Measurements from ENCODE around the gene MYO1B.

The MYO1B gene

GRCh38 chr2:191301971-191302370 lies 56.8 kb downstream of the MYO1B start:
- DNase-seq: no peak

- no peak for DNase-seq
Observed at GRCh38 chr2:191302459-191303139, 57.4 kb downstream of the MYO1B start.

GRCh38 chr2:191303140-191304005 lies 58.2 kb downstream of the MYO1B start:
- peak; percentile 33 for DNase-seq

GRCh38 chr2:191304939-191305875 lies 60.0 kb downstream of the MYO1B start:
- peak; percentile 52 for DNase-seq

DNA sequence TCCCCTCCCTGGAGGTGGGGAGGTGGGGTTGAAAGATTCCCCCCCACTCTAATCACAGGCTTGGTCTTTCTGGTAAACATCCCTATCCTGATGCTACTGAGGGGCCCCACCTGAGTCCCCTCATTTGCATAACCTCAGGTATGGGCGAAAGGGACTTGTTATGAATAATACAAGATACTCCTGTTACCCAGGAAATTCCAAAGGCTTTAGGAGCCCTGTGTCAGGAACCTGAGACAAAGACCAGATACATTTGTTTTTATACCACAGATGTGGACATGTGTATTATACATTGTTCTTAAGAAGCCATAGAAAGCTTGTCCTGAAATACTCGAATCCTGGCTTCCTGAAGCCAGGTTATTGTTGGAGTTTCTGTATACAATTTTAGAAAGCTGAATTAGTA lies 62.8 kb downstream of the MYO1B start:
- no peak for DNase-seq

DNA sequence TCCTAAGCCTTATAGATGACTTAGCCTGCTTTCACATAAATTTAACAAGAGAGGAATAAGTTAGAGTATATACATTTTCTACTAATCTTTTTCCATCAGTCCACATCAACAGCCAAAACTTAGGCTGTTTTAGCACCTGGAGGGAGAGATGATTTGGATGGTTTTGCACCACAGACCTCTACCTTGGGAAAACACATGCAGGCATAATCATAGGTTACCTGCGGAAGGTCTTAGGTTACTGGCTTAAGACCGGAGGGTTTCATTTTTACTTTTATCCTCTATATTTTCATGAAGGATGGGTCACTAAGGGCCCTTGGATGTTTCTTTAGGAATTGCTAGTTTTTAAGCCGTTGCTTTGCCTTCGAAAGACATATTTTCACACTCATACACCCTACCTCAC lies 66.0 kb downstream of the MYO1B start:
- no peak for DNase-seq

GRCh38 chr2:191311627-191312026 lies 66.4 kb downstream of the MYO1B start:
- no peak for DNase-seq

DNA sequence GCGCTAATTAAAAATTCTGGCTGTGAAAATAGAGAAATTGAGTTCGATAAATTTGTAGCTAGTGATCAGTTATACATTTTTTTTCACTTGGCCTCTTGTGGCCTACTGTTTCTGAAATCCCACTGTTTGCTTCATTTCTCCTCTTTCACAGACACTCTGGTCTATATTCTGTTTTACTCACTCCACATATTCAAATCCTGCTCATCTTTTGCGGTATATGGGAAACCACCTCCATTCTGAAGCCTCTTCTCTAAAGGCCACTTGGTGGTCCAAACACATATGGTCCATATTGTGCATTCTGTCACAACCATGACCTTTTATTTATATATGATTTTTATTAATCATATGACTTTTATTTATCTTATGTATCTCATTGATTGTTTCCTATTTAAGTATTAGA lies 67.0 kb downstream of the MYO1B start:
- no peak for DNase-seq

DNA sequence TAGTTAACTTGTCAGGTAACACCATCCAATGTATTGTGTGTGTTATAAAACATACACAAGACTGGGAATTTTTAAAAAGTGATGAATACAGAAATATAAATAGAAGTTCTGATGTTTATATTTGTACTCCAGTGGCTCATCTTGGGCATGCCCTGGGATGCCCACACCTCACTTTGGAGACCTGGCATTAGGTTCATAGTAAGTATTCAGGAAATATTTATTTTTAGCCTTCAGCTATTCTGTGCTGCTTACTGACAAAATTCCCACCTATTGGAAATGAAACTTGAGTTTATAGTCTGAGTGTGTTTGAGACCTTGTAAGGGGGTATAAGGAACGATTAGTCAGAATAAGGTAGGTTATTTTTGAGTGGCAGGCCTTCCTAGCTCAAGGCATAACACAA lies 67.5 kb downstream of the MYO1B start:
- DNase-seq: no peak

GRCh38 chr2:191314697-191315364 lies 69.6 kb downstream of the MYO1B start:
- DNase-seq: no peak

DNA sequence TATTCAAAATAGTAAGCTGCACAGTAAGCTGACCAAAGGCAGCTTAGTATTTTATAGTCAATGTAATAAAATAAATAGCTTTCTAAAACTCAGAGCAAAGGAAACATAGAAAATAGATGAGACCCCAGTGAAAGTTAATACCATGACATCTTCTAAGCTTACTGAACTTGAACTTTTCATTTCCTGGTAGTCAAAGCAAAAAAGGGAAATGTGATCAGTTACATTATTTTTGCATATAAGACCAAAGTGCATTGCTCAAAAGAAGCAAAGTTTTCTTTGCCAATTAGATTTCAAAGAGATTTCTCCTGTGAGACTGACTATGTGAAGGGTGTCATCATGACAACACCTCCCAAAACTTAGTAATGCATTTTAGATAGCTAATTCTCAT lies 70.2 kb downstream of the MYO1B start:
- DNase-seq: no peak

DNA sequence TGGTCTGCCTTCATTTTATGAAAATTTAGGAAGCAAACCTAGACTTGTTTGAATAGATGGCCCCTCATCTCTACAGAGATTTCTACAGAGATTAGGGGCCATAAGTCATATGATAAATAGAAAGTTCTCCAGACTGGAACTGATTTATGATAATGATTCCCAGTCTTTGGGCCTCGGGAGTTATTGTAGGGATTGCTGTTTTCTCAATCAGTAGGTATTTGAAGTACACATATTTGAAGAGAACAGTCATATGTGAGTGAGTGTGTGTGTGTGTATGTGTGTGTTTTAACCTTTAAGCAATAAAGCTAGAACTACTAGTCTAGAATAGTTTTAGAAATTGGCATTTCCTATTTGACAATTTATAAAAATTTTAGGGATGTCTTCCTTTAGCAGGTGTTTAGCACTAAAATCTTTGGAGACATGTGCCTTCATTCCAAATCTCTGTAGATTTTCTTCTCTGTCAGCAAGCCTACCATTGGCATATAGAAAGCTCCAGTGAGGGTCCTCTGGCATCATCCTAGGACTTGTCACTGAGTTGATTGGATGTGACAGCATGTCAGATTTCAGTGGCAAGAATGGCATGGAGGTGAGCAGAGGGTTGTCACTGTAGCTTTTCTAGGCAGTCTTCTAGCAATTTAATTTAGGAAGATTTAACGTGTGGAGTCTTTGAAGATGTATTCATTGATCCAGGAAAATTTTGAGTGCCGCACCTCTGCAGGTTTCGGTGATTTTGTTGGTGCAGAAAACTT lies 71.2 kb downstream of the MYO1B start:
- no peak for DNase-seq

- DNase-seq: peak; percentile 40
Observed at GRCh38 chr2:191318037-191318728, 73.0 kb downstream of the MYO1B start.

DNA sequence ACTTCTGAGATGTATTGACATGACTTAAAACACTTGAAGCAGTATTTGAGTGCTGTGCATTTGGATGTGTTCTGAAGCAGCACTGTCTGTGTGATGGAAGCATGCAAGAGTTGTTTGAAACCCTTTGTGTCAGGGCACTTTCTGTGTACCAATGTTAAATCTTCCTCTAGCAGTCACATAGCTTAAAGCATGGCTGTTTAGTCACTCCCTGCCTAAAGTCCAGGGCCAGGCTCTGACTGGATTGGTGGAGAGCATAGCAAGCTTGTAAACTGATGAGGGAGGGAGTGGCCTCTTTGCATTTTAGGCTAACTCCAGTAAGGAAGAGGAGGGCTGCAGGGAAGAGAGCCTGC lies 73.5 kb downstream of the MYO1B start:
- no peak for DNase-seq

DNA sequence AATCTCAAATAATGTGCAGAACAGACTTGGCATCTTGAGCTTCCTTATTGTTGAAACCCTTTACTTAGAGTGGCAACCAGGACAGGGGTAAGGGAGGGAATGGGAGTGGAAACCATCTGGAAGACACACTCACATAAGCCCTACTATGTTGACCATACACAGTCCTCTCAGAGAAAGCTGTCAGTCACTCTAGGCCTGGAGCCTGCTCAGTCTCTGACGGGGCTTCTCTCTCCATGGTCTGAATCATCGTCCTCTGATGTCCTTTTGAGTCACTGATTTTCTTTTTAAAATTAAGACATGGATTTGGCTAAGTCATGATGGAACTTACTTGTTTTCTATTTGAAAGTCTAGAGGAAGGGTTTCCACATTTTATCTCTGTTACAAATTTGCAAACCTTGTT lies 74.0 kb downstream of the MYO1B start:
- DNase-seq: no peak

GRCh38 chr2:191320881-191321280 lies 75.7 kb downstream of the MYO1B start:
- no peak for DNase-seq

GRCh38 chr2:191321861-191322662 lies 76.9 kb downstream of the MYO1B start:
- DNase-seq: no peak

- no peak for DNase-seq
Observed at GRCh38 chr2:191322828-191323506, 77.8 kb downstream of the MYO1B start.

- no peak for DNase-seq
Observed at GRCh38 chr2:191325651-191326365, 80.6 kb downstream of the MYO1B start.

Measured in NCI-H446 treated with DMSO at 0.1 percent for 48 hours (cell line).